B cell (primary cell): ENCODE results near the gene CSRNP2. TPM values are rescaled to one million over a fixed set of nuclear protein-coding genes. Genes with fewer than 3 reads are reported as not detected.

Source experiments
- ATAC-seq: fragments of 200-7000 bp; cut with Tn5 transposase; one replicate; pipeline ENCODE4 v1.10.0; 2021; ENCODE audit warnings: low read depth, mild to moderate bottlenecking, moderate number of reproducible peaks, moderate library complexity
- CTCF ChIA-PET: fragments of 350-600 bp; sonication (Branson Sonifier 250); formaldehyde crosslinking; loops from one replicate; lab custom pipeline; 2021; ENCODE audit warnings: antibody characterized with exemption, inconsistent platforms; lab: Charles Lee
- POLR2A ChIA-PET: fragments of 350-600 bp; sonication (Branson Sonifier 250); formaldehyde crosslinking; loops from one replicate; lab custom pipeline; 2021; ENCODE audit warnings: antibody characterized with exemption; lab: Charles Lee
- DNase-seq: peaks from one replicate; pipeline ENCODE4 v3.0.0; 2013
- H2AFZ ChIP-seq: 2 replicates; pipeline ENCODE4 v1.6.1; 2012; ENCODE audit warnings: mild to moderate bottlenecking, low read depth, low read length; ENCODE audit not compliant: insufficient read depth, poor library complexity, severe bottlenecking
- H3K27ac ChIP-seq, 2 donors: 1 replicate in 1 of 2; 2 replicates in 1 of 2; pipeline ENCODE4 v1.5.1; 2012 to 2013; ENCODE audit warnings: low read length in 2 of 2, mild to moderate bottlenecking in 2 of 2, moderate library complexity in 1 of 2
- H3K27me3 ChIP-seq, 4 experiments: fragments of 200-600 bp in 1 of 4; sonication (generic) in 1 of 4; replicated peaks in 1 of 4; 1 replicate in 2 of 4; 2 replicates in 2 of 4; pipeline versions ENCODE4 v1.6.1 to v1.7.0; 2013 to 2016; ENCODE audit warnings: low read length in 3 of 4, mild to moderate bottlenecking in 2 of 4, mixed read lengths in 1 of 4, moderate library complexity in 1 of 4; ENCODE audit not compliant: insufficient read depth in 4 of 4, control insufficient read depth in 3 of 4; ENCODE audit errors: control extremely low read depth in 1 of 4
- H3K36me3 ChIP-seq, 2 experiments: replicated peaks in 1 of 2; 1 replicate in 1 of 2; 2 replicates in 1 of 2; pipeline versions ENCODE4 v1.6.1 to v1.7.1; 2013; ENCODE audit warnings: low read length in 1 of 2; ENCODE audit not compliant: insufficient read depth in 2 of 2, control insufficient read depth in 1 of 2; ENCODE audit errors: control extremely low read depth in 1 of 2, extremely low read depth in 1 of 2
- H3K4me1 ChIP-seq, 2 donors: fragments of 200-600 bp in 1 of 2; sonication (generic) in 1 of 2; 1 replicate in 1 of 2; 2 replicates in 1 of 2; pipeline versions ENCODE4 v1.5.1 to v1.6.1; 2013 to 2017; ENCODE audit warnings: low read length in 2 of 2; ENCODE audit not compliant: control insufficient read depth in 2 of 2, insufficient read depth in 2 of 2
- H3K4me2 ChIP-seq: replicated peaks from 2 replicates; pipeline ENCODE3; 2012; ENCODE audit warnings: mild to moderate bottlenecking, low read depth, low read length; ENCODE audit not compliant: poor library complexity, severe bottlenecking
- H3K4me3 ChIP-seq, 5 experiments: fragments of 200-600 bp in 1 of 5; sonication (generic) in 1 of 5; 1 replicate in 3 of 5; 2 replicates in 2 of 5; pipeline versions ENCODE4 v1.5.1 to v1.7.0; 2011 to 2016; ENCODE audit warnings: low read length in 4 of 5, mild to moderate bottlenecking in 4 of 5, low read depth in 2 of 5, control low read depth in 1 of 5, moderate library complexity in 1 of 5; ENCODE audit not compliant: insufficient read depth in 1 of 5; ENCODE audit errors: control extremely low read depth in 1 of 5, extremely low read depth in 1 of 5
- H3K79me2 ChIP-seq: fragments of 200-600 bp; sonication (generic); one replicate; pipeline ENCODE4 v1.6.0; 2016; ENCODE audit warnings: low read length; ENCODE audit not compliant: control insufficient read depth, insufficient read depth
- H3K9ac ChIP-seq: fragments of 200-600 bp; sonication (generic); 2 replicates; pipeline ENCODE4 v1.6.1; 2017; ENCODE audit warnings: mild to moderate bottlenecking, low read length, moderate library complexity
- H3K9me3 ChIP-seq, 3 donors: one replicate each; pipeline versions ENCODE4 v1.6.1 to v1.7.1; 2013; ENCODE audit warnings: low read length in 2 of 3; ENCODE audit not compliant: control insufficient read depth in 2 of 3, insufficient read depth in 1 of 3; ENCODE audit errors: control extremely low read depth in 1 of 3
- H4K20me1 ChIP-seq: 2 replicates; pipeline ENCODE4 v1.6.0; 2012; ENCODE audit warnings: mild to moderate bottlenecking, low read length; ENCODE audit not compliant: insufficient read depth, control insufficient read depth, poor library complexity, severe bottlenecking
- H3K27ac Mint-ChIP-seq: one replicate; pipeline ENCODE4 v1.8.0; 2021; ENCODE audit warnings: mixed read lengths
- H3K27me3 Mint-ChIP-seq: one replicate; pipeline ENCODE4 v1.8.0; 2021; ENCODE audit warnings: mixed read lengths
- H3K4me1 Mint-ChIP-seq: one replicate; pipeline ENCODE4 v1.8.0; 2021; ENCODE audit warnings: mixed read lengths
- H3K4me3 Mint-ChIP-seq: one replicate; pipeline ENCODE4 v1.8.0; 2021; ENCODE audit warnings: mixed read lengths
- H3K9me3 Mint-ChIP-seq: one replicate; pipeline ENCODE4 v1.8.0; 2022; ENCODE audit warnings: mixed read lengths; ENCODE audit not compliant: insufficient read depth
- CTCF ChIP-seq: fragments of 200-600 bp; IDR thresholded peaks from one replicate; pipeline ENCODE4 v1.8.0; 2022; ENCODE audit warnings: antibody characterized with exemption, mild to moderate bottlenecking
- EZH2 ChIP-seq: IDR thresholded peaks from 2 replicates; pipeline ENCODE4 v1.6.1; 2012; ENCODE audit warnings: borderline replicate concordance, low read depth, mild to moderate bottlenecking, moderate library complexity, low read length; ENCODE audit not compliant: insufficient read depth, poor library complexity, severe bottlenecking
- WGBS: methylation state at CpG from one replicate; pipeline ENCODE4 v1.1.5; 2013; ENCODE audit warnings: missing lambda C conversion rate; ENCODE audit not compliant: insufficient coverage; 5-methylcytosine and 5-hydroxymethylcytosine counted together
- intact Hi-C: fragments of 100-400 bp; cut with micrococcal nuclease; formaldehyde crosslinking; loops from one replicate; pipeline ENCODE4 v1.10.0; 2022
- polyA plus RNA-seq: library from polyadenylated mRNA; depleted of rRNA; stranded (reverse); fragments of >200 nt; gene quantifications from 2 replicates; pipeline ENCODE4 v1.2.3, GENCODE V29; 2012
- total RNA-seq, 2 donors: library from RNA; stranded (reverse); fragments of 120-200 nt in 1 of 2; gene quantifications; 1 replicate in 1 of 2; 2 replicates in 1 of 2; pipeline versions ENCODE4 v1.2.3 to v1.2.4, GENCODE V29; 2013 to 2022

The CSRNP2 gene
- total and polyA plus RNA-seq, 2 donors (not counting 1 experiment from before 2014, with no cell fraction given): 10.3 to 49.8 TPM

- DNase-seq: peak; percentile 26
- no peak overlapping the region for H3K4me2 ChIP-seq
- ChIA-PET CTCF (interaction anchor here (1.0 to 4.4 kb wide), 5 partner anchors 10 to 264 kb away, joined by 3 to 28 read pairs (median 3); no protein-coding TSS in a partner anchor), POLR2A (no interaction called here)
- no peaks in the 10 kb centered on the region for H4K20me1 ChIP-seq
- Mint-ChIP-seq H3K9me3 (no peaks in the 10 kb centered on the region), H3K27ac (no peak overlapping the region), H3K4me3 (no peak overlapping the region), H3K27me3 (peaks cover 4% of the 10 kb centered on the region), H3K4me1 (peaks cover 31% of the 10 kb centered on the region)
- H3K9me3 ChIP-seq: no peaks in the 10 kb centered on the region
- H3K27me3 ChIP-seq: peaks cover 0 to 3% (median 0%) of the 10 kb centered on the region in 4 experiments
- intact Hi-C loops: no loop called here
- no peak overlapping the region for H2AFZ ChIP-seq
- no peaks in the 10 kb centered on the region for H3K36me3 ChIP-seq
- H3K4me1 ChIP-seq: peaks cover 10 to 22% of the 10 kb centered on the region in 2 donors
- H3K4me3 ChIP-seq: no peak overlapping the region
- no peak for ATAC-seq
- WGBS: 49% methylated on average over 5 of the region's 9 CpGs
- H3K9ac ChIP-seq: no peak overlapping the region
- TF ChIP-seq CTCF (no peak), EZH2 (no peak)
- peaks cover 29% of the 10 kb centered on the region for H3K79me2 ChIP-seq
- H3K27ac ChIP-seq: no peak overlapping the region
These were observed 55.1 kb downstream of the CSRNP2 start for GRCh38 chr12:51028126-51028812.

GRCh38 chr12:51027342-51027835 is 56.0 kb downstream of the CSRNP2 start:
- 96% methylated on average over 7 of the region's 15 CpGs for WGBS
- Histone ChIP-seq H3K4me2 (no peak overlapping the region), H3K4me3 (no peak overlapping the region), H3K9me3 (no peaks in the 10 kb centered on the region), H3K36me3 (no peaks in the 10 kb centered on the region), H3K27me3 (peaks cover 0 to 3% (median 0%) of the 10 kb centered on the region in 4 experiments), H4K20me1 (no peaks in the 10 kb centered on the region), H3K79me2 (peaks cover 38% of the 10 kb centered on the region), H3K4me1 (peaks cover 10 to 22% of the 10 kb centered on the region in 2 donors), H2AFZ (no peak overlapping the region), H3K27ac (no peak overlapping the region), H3K9ac (no peak overlapping the region)
- no peak for TF ChIP-seq CTCF
- no peak for TF ChIP-seq EZH2
- Mint-ChIP-seq H3K9me3 (no peaks in the 10 kb centered on the region), H3K27me3 (peaks cover 4% of the 10 kb centered on the region), H3K4me3 (peak overlapping the region; percentile 80), H3K4me1 (peaks cover 31% of the 10 kb centered on the region), H3K27ac (no peak overlapping the region)
- DNase-seq: no peak
- intact Hi-C loops: no loop called here
- no peak for ATAC-seq
- ChIA-PET POLR2A (no interaction called here), CTCF (interaction anchor here (0.7 to 4.4 kb wide), 7 partner anchors 9 to 263 kb away, joined by 3 to 28 read pairs (median 3); partner anchors contain the start of gene ATF1)
